Endodermal cell (in vitro differentiated cells): ENCODE measurements around the gene DNAH2. TPM values are rescaled to one million over a fixed set of nuclear protein-coding genes. Genes with fewer than 3 reads are reported as not detected.

Experiments
- DNase-seq: peaks from one replicate; pipeline ENCODE4 v3.0.0-alpha.2; 2017
- H3K27ac ChIP-seq: 2 replicates; pipeline ENCODE4 v1.5.1; 2013; ENCODE audit warnings: mild to moderate bottlenecking, low read depth, low read length, moderate library complexity
- H3K27me3 ChIP-seq: 2 replicates; pipeline ENCODE4 v1.6.1; 2013; ENCODE audit warnings: mild to moderate bottlenecking, low read length, moderate library complexity; ENCODE audit not compliant: insufficient read depth, control insufficient read depth, poor library complexity, severe bottlenecking
- H3K36me3 ChIP-seq: 2 replicates; pipeline ENCODE4 v1.7.0; 2013; ENCODE audit warnings: mild to moderate bottlenecking, low read length, moderate library complexity; ENCODE audit not compliant: control insufficient read depth, insufficient read depth
- H3K4me1 ChIP-seq: one replicate; pipeline ENCODE4 v1.7.0; 2013; ENCODE audit warnings: low read length; ENCODE audit not compliant: control insufficient read depth, insufficient read depth
- H3K4me3 ChIP-seq: 2 replicates; pipeline ENCODE4 v1.5.1; 2013; ENCODE audit warnings: mild to moderate bottlenecking, low read length, moderate library complexity
- H3K9ac ChIP-seq: 2 replicates; pipeline ENCODE4 v1.6.1; 2013; ENCODE audit warnings: mild to moderate bottlenecking, low read length, moderate library complexity; ENCODE audit not compliant: poor library complexity, severe bottlenecking; ENCODE audit errors: extremely low read depth
- H3K9me3 ChIP-seq: 2 replicates; pipeline ENCODE4 v1.6.1; 2013; ENCODE audit warnings: mild to moderate bottlenecking, low read length, moderate library complexity; ENCODE audit not compliant: control insufficient read depth
- H3K27ac Mint-ChIP-seq: 2 replicates; pipeline ENCODE4 v1.8.0; 2020; ENCODE audit warnings: mixed read lengths
- H3K27me3 Mint-ChIP-seq: 2 replicates; pipeline ENCODE4 v1.8.0; 2021; ENCODE audit warnings: mild to moderate bottlenecking, mixed read lengths; ENCODE audit not compliant: insufficient read depth
- H3K36me3 Mint-ChIP-seq: 2 replicates; pipeline ENCODE4 v1.8.0; 2020; ENCODE audit warnings: low read depth, mixed read lengths
- H3K4me1 Mint-ChIP-seq: 2 replicates; pipeline ENCODE4 v1.8.0; 2020; ENCODE audit warnings: mixed read lengths
- H3K4me3 Mint-ChIP-seq: 2 replicates; pipeline ENCODE4 v1.8.0; 2020; ENCODE audit warnings: mild to moderate bottlenecking, moderate library complexity, mixed read lengths
- H3K9me3 Mint-ChIP-seq: 2 replicates; pipeline ENCODE4 v1.8.0; 2020; ENCODE audit warnings: mild to moderate bottlenecking, mixed read lengths
- WGBS, 2 experiments: methylation state at CpG; one replicate each; pipeline versions ENCODE4 v1.1.5 to v1.1.7; 2013; ENCODE audit warnings: missing lambda C conversion rate in 2 of 2, mixed read lengths in 1 of 2; ENCODE audit not compliant: insufficient coverage in 1 of 2, insufficient read length in 1 of 2; 5-methylcytosine and 5-hydroxymethylcytosine counted together
- total RNA-seq, 2 donors: library from RNA; stranded (reverse); fragmentation: NEBNext Ultra II Directional in 1 of 2; extraction: Animal tissue kit (Norgen Biotek cat#: 25700) in 1 of 2; gene quantifications; 2 replicates in 1 of 2; 3 replicates in 1 of 2; pipeline ENCODE4 v1.2.1, GENCODE V29; 2021
- TF ChIP-seq, protein P1 (sequence below): fragments of 200-600 bp; sonication (generic); conservative IDR thresholded peaks from 2 replicates; pipeline ENCODE4 v1.5.0; 2021; ENCODE audit warnings: antibody characterized with exemption, mild to moderate bottlenecking

The DNAH2 gene
- total RNA-seq, 2 donors from 2014 or later: 0.42 to 0.69 TPM

DNA sequence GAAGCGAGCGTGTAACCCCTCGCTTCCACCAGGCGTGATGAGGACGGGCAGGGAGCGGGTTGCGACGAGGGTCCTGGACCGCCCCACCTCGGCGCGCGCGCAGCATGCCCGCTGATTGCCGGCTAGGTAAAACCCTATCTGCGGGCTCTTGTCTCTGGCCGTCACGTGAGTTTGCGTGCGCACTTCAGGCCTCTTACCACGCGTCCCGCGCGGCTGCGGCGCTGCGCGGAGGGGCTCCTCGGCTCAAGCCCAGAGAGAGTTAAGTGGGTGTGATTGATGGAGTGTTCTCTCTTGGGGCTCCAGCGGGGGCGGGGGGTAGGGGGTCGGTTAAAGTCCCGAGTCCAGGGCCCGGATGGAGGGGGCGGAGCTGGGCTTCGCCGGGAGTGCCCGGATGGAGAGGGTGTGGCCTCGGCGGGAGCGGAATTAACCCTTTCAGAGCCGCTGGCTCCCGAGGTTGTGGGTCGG lies 124.4 kb downstream of the DNAH2 start:
- TF ChIP-seq, protein P1, sequence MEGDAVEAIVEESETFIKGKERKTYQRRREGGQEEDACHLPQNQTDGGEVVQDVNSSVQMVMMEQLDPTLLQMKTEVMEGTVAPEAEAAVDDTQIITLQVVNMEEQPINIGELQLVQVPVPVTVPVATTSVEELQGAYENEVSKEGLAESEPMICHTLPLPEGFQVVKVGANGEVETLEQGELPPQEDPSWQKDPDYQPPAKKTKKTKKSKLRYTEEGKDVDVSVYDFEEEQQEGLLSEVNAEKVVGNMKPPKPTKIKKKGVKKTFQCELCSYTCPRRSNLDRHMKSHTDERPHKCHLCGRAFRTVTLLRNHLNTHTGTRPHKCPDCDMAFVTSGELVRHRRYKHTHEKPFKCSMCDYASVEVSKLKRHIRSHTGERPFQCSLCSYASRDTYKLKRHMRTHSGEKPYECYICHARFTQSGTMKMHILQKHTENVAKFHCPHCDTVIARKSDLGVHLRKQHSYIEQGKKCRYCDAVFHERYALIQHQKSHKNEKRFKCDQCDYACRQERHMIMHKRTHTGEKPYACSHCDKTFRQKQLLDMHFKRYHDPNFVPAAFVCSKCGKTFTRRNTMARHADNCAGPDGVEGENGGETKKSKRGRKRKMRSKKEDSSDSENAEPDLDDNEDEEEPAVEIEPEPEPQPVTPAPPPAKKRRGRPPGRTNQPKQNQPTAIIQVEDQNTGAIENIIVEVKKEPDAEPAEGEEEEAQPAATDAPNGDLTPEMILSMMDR: no peak
- Histone ChIP-seq H3K36me3 (peaks cover 17% of the 10 kb centered on the region), H3K4me1 (peaks cover 11% of the 10 kb centered on the region), H3K4me3 (peak overlapping the region; percentile 93), H3K27ac (peak overlapping the region; percentile 92), H3K9me3 (no peaks in the 10 kb centered on the region), H3K27me3 (no peaks in the 10 kb centered on the region), H3K9ac (peak overlapping the region; percentile 71)
- peak; percentile 99 for DNase-seq
- peaks cover 40% of the 10 kb centered on the region for H3K4me1 Mint-ChIP-seq
- H3K27me3 Mint-ChIP-seq: peaks cover 2% of the 10 kb centered on the region
- H3K36me3 Mint-ChIP-seq: peaks cover 21% of the 10 kb centered on the region
- peak overlapping the region; percentile 82 for H3K4me3 Mint-ChIP-seq
- no peaks in the 10 kb centered on the region for H3K9me3 Mint-ChIP-seq
- 0 to 1% methylated on average over 11 to 46 of the region's 46 CpGs for WGBS, 2 experiments
- H3K27ac Mint-ChIP-seq: peak overlapping the region; percentile 97

DNA sequence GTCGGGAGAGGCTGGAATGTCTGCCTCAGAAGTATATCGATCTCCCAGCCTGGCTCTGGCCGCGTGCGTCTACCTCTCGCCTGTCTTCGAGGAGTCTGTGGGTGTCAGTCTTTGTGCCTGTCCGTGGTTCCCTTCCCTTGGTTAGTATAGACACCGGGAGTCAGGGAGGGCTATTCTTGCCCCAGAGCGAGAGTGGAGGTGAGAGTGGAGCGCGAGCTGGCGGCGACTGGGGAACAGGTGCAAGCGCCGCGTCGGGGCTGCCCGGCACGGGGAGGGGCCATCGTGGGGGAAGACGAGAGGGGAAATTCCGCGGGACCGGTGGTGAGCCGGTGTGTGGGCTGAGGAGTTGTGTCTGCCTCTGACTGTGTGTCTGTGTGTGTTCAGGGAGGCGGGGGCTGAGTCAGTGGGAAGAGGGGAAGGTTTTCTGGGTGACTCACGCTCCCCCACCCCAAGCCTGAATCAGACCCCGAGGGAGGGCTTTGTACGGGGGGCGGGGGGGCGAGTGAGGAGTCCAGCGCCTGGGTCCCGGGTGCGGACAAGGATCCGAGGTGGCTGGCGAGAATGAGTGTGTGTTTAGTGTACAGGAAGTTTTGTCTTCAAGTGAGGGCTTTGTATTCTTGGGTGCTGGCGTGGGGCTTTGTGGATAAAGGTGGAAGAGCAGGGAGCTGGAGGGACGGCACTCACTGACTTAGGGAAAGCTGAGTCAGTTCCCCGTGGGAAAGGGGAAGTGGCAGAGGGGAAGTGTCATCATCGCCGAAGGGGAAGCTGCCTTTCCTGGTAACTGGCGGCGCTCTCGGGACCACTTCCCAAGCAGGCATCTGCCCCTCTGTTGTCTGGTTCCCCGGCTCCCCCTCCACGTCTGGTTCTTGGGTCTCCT lies 125.1 kb downstream of the DNAH2 start:
- no peaks in the 10 kb centered on the region for H3K9me3 Mint-ChIP-seq
- no peaks in the 10 kb centered on the region for H3K9me3 ChIP-seq
- peak overlapping the region; percentile 97 for H3K27ac Mint-ChIP-seq
- peak overlapping the region; percentile 82 for H3K4me3 Mint-ChIP-seq
- H3K36me3 Mint-ChIP-seq: peaks cover 26% of the 10 kb centered on the region
- H3K27me3 ChIP-seq: no peaks in the 10 kb centered on the region
- H3K4me1 Mint-ChIP-seq: peaks cover 34% of the 10 kb centered on the region
- H3K4me1 ChIP-seq: peaks cover 11% of the 10 kb centered on the region
- H3K9ac ChIP-seq: peak overlapping the region; percentile 71
- H3K27ac ChIP-seq: peak overlapping the region; percentile 92
- WGBS, 2 experiments: 0 to 1% methylated on average over 19 to 47 of the region's 47 CpGs
- peak overlapping the region; percentile 93 for H3K4me3 ChIP-seq
- no peak for DNase-seq
- peaks cover 2% of the 10 kb centered on the region for H3K27me3 Mint-ChIP-seq
- H3K36me3 ChIP-seq: peaks cover 21% of the 10 kb centered on the region
- TF ChIP-seq, protein P1: no peak

DNA sequence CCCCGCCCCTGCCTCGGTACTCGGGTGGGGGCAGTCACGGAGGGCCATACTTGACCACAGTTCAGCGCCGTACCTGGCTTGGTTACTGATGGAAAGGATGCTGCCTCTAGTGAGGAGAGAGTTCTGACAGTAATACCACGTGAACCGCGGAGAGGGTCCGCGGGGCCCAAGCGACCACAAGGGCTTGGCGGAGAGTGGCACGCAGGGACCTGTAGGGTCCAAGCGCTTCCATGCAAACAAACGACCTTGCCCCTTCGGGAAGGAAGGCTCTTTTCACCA lies 125.7 kb downstream of the DNAH2 start:
- H3K4me1 Mint-ChIP-seq: peaks cover 31% of the 10 kb centered on the region
- H3K4me3 ChIP-seq: peak overlapping the region; percentile 93
- peak overlapping the region; percentile 97 for H3K27ac Mint-ChIP-seq
- no peaks in the 10 kb centered on the region for H3K27me3 ChIP-seq
- no peaks in the 10 kb centered on the region for H3K9me3 ChIP-seq
- H3K27me3 Mint-ChIP-seq: peaks cover 2% of the 10 kb centered on the region
- TF ChIP-seq, protein P1: no peak
- H3K9ac ChIP-seq: peak overlapping the region; percentile 71
- WGBS, 2 experiments: 0% methylated on average over 7 to 17 of the region's 17 CpGs
- H3K4me3 Mint-ChIP-seq: peak overlapping the region; percentile 82
- peaks cover 27% of the 10 kb centered on the region for H3K36me3 Mint-ChIP-seq
- no peaks in the 10 kb centered on the region for H3K9me3 Mint-ChIP-seq
- peak overlapping the region; percentile 92 for H3K27ac ChIP-seq
- peak; percentile 89 for DNase-seq
- peaks cover 11% of the 10 kb centered on the region for H3K4me1 ChIP-seq
- peaks cover 21% of the 10 kb centered on the region for H3K36me3 ChIP-seq
